SK-N-SH (cell line): ENCODE results near the gene TBC1D16. TPM values are rescaled to one million over a fixed set of nuclear protein-coding genes. Genes with fewer than 3 reads are reported as not detected.

Experiments
- CTCF ChIA-PET: fragments of 300-600, 350-600 bp; formaldehyde crosslinking; extraction: SDS; loops from one replicate; lab custom pipeline; 2021; lab: Yijun Ruan, JAX
- POLR2A ChIA-PET: fragments of 350-600 bp; sonication (Branson Sonifier 250); formaldehyde crosslinking; extraction: SDS; loops from one replicate; lab custom pipeline; 2020; ENCODE audit warnings: antibody characterized with exemption, inconsistent platforms; lab: Yijun Ruan, JAX
- DNase-seq: peaks from one replicate; pipeline ENCODE4 v3.0.0; 2012
- H2AFZ ChIP-seq: fragments of 200-600 bp; sonication (generic); 2 replicates; pipeline ENCODE4 v1.8.1; 2016; ENCODE audit warnings: antibody characterized with exemption, mild to moderate bottlenecking, low read depth
- H3F3A ChIP-seq: fragments of 200-600 bp; sonication (generic); replicated peaks from 2 replicates; pipeline ENCODE3; 2016; ENCODE audit warnings: antibody characterized with exemption, mild to moderate bottlenecking; ENCODE audit not compliant: insufficient read depth
- H3K27ac ChIP-seq, 2 experiments: fragments of 200-500 bp in 1 of 2; fragments of 200-600 bp in 1 of 2; sonication (Bioruptor generic) in 1 of 2; sonication (generic), shearing (Covaris generic) in 1 of 2; 2 replicates each; pipeline versions ENCODE4 v1.5.1 to v1.6.1; 2014 to 2016; ENCODE audit warnings: low read depth in 2 of 2, inconsistent platforms in 1 of 2, low read length in 1 of 2, mild to moderate bottlenecking in 1 of 2, mixed read lengths in 1 of 2
- H3K27me3 ChIP-seq: fragments of 200-600 bp; sonication (generic), shearing (Covaris generic); 2 replicates; pipeline ENCODE4 v1.6.1; 2016; ENCODE audit warnings: mixed run types; ENCODE audit not compliant: insufficient read depth
- H3K36me3 ChIP-seq, 2 experiments: fragments of 200-500 bp in 1 of 2; fragments of 200-600 bp in 1 of 2; sonication (Bioruptor generic) in 1 of 2; sonication (generic) in 1 of 2; replicated peaks in 1 of 2; 2 replicates each; pipeline versions ENCODE3 to v1.5.1; 2014 to 2016; ENCODE audit warnings: low read length in 1 of 2, mild to moderate bottlenecking in 1 of 2; ENCODE audit not compliant: insufficient read depth in 2 of 2, control insufficient read depth in 1 of 2
- H3K4me1 ChIP-seq, 2 experiments: fragments of 200-500 bp in 1 of 2; fragments of 200-600 bp in 1 of 2; sonication (Bioruptor generic) in 1 of 2; sonication (generic), shearing (Covaris generic) in 1 of 2; 2 replicates each; pipeline versions ENCODE4 v1.5.1 to v1.6.1; 2014 to 2016; ENCODE audit warnings: low read depth in 1 of 2, low read length in 1 of 2, mixed run types in 1 of 2; ENCODE audit not compliant: insufficient read depth in 2 of 2, control insufficient read depth in 1 of 2
- H3K4me2 ChIP-seq: fragments of 200-600 bp; sonication (generic), shearing (Covaris generic); 2 replicates; pipeline ENCODE4 v1.6.1; 2017; ENCODE audit warnings: mixed run types
- H3K4me3 ChIP-seq, 2 experiments: fragments of 200-500 bp in 1 of 2; fragments of 200-600 bp in 1 of 2; sonication (Bioruptor generic) in 1 of 2; sonication (generic), shearing (Covaris generic) in 1 of 2; 2 replicates each; pipeline versions ENCODE4 v1.5.1 to v1.8.1; 2014 to 2016; ENCODE audit warnings: low read depth in 2 of 2, inconsistent platforms in 1 of 2, low read length in 1 of 2, mild to moderate bottlenecking in 1 of 2, mixed read lengths in 1 of 2, moderate library complexity in 1 of 2
- H3K79me2 ChIP-seq: fragments of 200-600 bp; sonication (generic); 2 replicates; pipeline ENCODE4 v1.8.1; 2017; ENCODE audit warnings: mild to moderate bottlenecking; ENCODE audit not compliant: insufficient read depth
- H3K9ac ChIP-seq: fragments of 200-600 bp; sonication (generic); 2 replicates; pipeline ENCODE4 v1.6.1; 2017; ENCODE audit warnings: mixed run types
- H3K9me2 ChIP-seq: fragments of 200-600 bp; sonication (generic); 2 replicates; pipeline ENCODE4 v1.6.1; 2017; ENCODE audit warnings: mixed run types
- H3K9me3 ChIP-seq: fragments of 200-600 bp; sonication (generic); 2 replicates; pipeline ENCODE4 v1.6.1; 2017; ENCODE audit warnings: mixed run types, mild to moderate bottlenecking, moderate library complexity
- H4K20me1 ChIP-seq: fragments of 200-600 bp; sonication (generic); 2 replicates; pipeline ENCODE4 v1.6.1; 2017; ENCODE audit warnings: mild to moderate bottlenecking, mixed run types; ENCODE audit not compliant: insufficient read depth
- CTCF ChIP-seq: fragments of 200-600 bp; sonication (generic); IDR thresholded peaks from 2 replicates; pipeline ENCODE4 v1.6.1; 2017; ENCODE audit warnings: antibody characterized with exemption, mild to moderate bottlenecking, moderate library complexity
- EZH2phosphoT487 ChIP-seq: fragments of 200-600 bp; sonication (generic); IDR thresholded peaks from 2 replicates; pipeline ENCODE4 v1.6.1; 2017; ENCODE audit warnings: low read depth, mixed run types, mild to moderate bottlenecking, antibody characterized with exemption, moderate library complexity, borderline replicate concordance
- GABPA ChIP-seq: IDR thresholded peaks from 2 replicates; pipeline ENCODE4 v1.4.0; 2012; ENCODE audit warnings: low read depth, mild to moderate bottlenecking
- IRF3 ChIP-seq: fragments of 150-350 bp; IDR thresholded peaks from 2 replicates; pipeline ENCODE4 v1.6.1; 2016; ENCODE audit warnings: mild to moderate bottlenecking, low read depth, low read length
- JUND ChIP-seq: IDR thresholded peaks from 2 replicates; pipeline ENCODE4 v1.4.0; 2012
- MAX ChIP-seq: IDR thresholded peaks from 2 replicates; pipeline ENCODE4 v1.4.0; 2012; ENCODE audit warnings: low read depth
- MEF2A ChIP-seq: IDR thresholded peaks from 2 replicates; pipeline ENCODE4 v1.4.0; 2012; ENCODE audit warnings: low read depth, borderline replicate concordance
- NRF1 ChIP-seq: IDR thresholded peaks from 2 replicates; pipeline ENCODE4 v1.6.1; 2012; ENCODE audit warnings: low read depth, mild to moderate bottlenecking, low read length
- POLR2AphosphoS5 ChIP-seq: IDR thresholded peaks from 2 replicates; pipeline ENCODE4 v1.6.1; 2012; ENCODE audit warnings: low read depth, low read length
- RCOR1 ChIP-seq: fragments of 150-350 bp; IDR thresholded peaks from 2 replicates; pipeline ENCODE4 v1.6.1; 2017; ENCODE audit warnings: antibody characterized with exemption, low read length
- REST ChIP-seq: IDR thresholded peaks from 2 replicates; pipeline ENCODE4 v1.6.1; 2012; ENCODE audit warnings: mild to moderate bottlenecking, low read depth, low read length, moderate library complexity
- RXRA ChIP-seq: IDR thresholded peaks from 2 replicates; pipeline ENCODE4 v1.4.0; 2012; ENCODE audit warnings: low read depth, mild to moderate bottlenecking, borderline replicate concordance
- SIN3A ChIP-seq: IDR thresholded peaks from 2 replicates; pipeline ENCODE4 v1.6.1; 2012; ENCODE audit warnings: low read depth, mild to moderate bottlenecking, low read length, moderate library complexity, borderline replicate concordance
- SMC3 ChIP-seq: IDR thresholded peaks from 2 replicates; pipeline ENCODE4 v1.6.1; 2012; ENCODE audit warnings: low read depth, low read length, improper control_type of control experiment
- USF1 ChIP-seq: IDR thresholded peaks from 2 replicates; pipeline ENCODE4 v1.4.0; 2012; ENCODE audit warnings: low read depth, borderline replicate concordance
- YY1 ChIP-seq: IDR thresholded peaks from 2 replicates; pipeline ENCODE4 v1.4.0; 2012; ENCODE audit warnings: low read depth, mild to moderate bottlenecking
- ZBTB33 ChIP-seq: IDR thresholded peaks from 2 replicates; pipeline ENCODE4 v1.4.0; 2012; ENCODE audit warnings: low read depth, borderline replicate concordance
- WGBS: methylation state at CpG from one replicate; pipeline ENCODE4 v1.1.6; 2017; ENCODE audit warnings: low lambda C conversion rate; 5-methylcytosine and 5-hydroxymethylcytosine counted together
- polyA plus RNA-seq, 3 experiments: library from polyadenylated mRNA; depleted of rRNA; stranded (reverse); fragments of >200 nt; gene quantifications; 2 replicates each; pipeline ENCODE4 v1.2.3, GENCODE V29; 2012

TBC1D16 gene
- polyA plus RNA-seq, 1 of the 3 experiments (the other 2 are of a cell fraction): 14.5 TPM

- TF ChIP-seq ZBTB33: no peak
- no peak for TF ChIP-seq REST
- TF ChIP-seq RCOR1: no peak
- TF ChIP-seq RXRA: no peak
- no peak for TF ChIP-seq MAX
- TF ChIP-seq POLR2AphosphoS5: no peak
- TF ChIP-seq USF1: no peak
- no peak for TF ChIP-seq JUND
Measured at GRCh38 chr17:79913896-79914812, 121.5 kb downstream of the TBC1D16 start (continued).

GRCh38 chr17:79913451-79913850 is 122.2 kb downstream of the TBC1D16 start:
- DNase-seq: peak; percentile 40
- CTCF ChIA-PET: interaction anchor here (1.5 to 14.1 kb wide), 3 partner anchors 10 to 70 kb away, joined by 3 to 182 read pairs (median 7); partner anchors contain the start of gene CBX4
- POLR2A ChIA-PET: no interaction called here
- Histone ChIP-seq H3K79me2 (no peaks in the 10 kb centered on the region), H3K9ac (no peak overlapping the region), H3K36me3 (no peaks in the 10 kb centered on the region), H3K27ac (no peak overlapping the region), H3K9me2 (no peaks in the 10 kb centered on the region), H3K4me1 (peaks cover 0 to 6% of the 10 kb centered on the region in 2 experiments; a peak in 1 of 4 replicates), H3K4me3 (no peak overlapping the region), H2AFZ (no peak overlapping the region), H3K4me2 (no peak overlapping the region), H3K9me3 (no peaks in the 10 kb centered on the region), H3K27me3 (0 out of 2 replicates have a peak, but pooled peaks cover 6% of the 10 kb centered on the region), H4K20me1 (no peaks in the 10 kb centered on the region), H3F3A (no peaks in the 10 kb centered on the region)
- TF ChIP-seq CTCF (no peak), YY1 (no peak), GABPA (no peak), MEF2A (no peak), SIN3A (no peak), SMC3 (no peak), EZH2phosphoT487 (no peak), NRF1 (no peak), MAX (no peak), IRF3 (no peak)
- WGBS: 74% methylated on average over 4 of the region's 9 CpGs
